ENCODE measurements around the gene SLC2A13. TPM values are rescaled to one million over a fixed set of nuclear protein-coding genes. Genes with fewer than 3 reads are reported as not detected.
A peak's percentile ranks its signal among the peaks of the same experiment; 100 is the strongest.
"Not testable (repeated sequence)": the region's sequence is repeated elsewhere in the genome, so short reads cannot be mapped to it uniquely, and the experiment has no call there.

The SLC2A13 gene
- polyA plus RNA-seq, 1 experiment = 3.1 TPM

DNA sequence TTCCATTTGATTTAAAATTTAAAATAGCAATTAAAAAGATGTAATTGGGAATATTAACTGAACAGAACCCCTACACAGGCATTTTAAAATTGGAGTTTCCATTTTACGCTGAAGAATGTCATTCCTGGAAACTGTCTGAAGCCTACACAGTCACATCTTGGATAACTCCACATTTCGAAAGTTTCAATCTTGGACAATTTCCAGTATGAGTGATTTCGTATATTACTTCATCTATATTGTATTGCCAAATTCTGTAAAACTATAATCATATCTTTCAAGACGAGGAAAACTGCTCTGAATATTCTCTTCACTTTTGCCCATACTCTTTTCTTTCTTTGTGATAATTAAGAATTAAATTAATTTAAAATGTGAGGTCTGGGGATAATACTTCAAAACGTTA, 292.1 kb downstream of the SLC2A13 start:
- no peak for DNase-seq (ENCODE audit: low read depth, low spot score)
- H3K27me3 ChIP-seq (ENCODE audit: control insufficient read depth, insufficient read depth, low read length) = no peaks in the 10 kb centered on the region
- H3K27ac ChIP-seq (ENCODE audit: low read depth, low read length) = no peak overlapping the region
- H3K4me3 ChIP-seq (ENCODE audit: low read depth, low read length) = no peak overlapping the region
- H3K9me3 ChIP-seq (ENCODE audit: control insufficient read depth, insufficient read depth, low read length) = no peaks in the 10 kb centered on the region
- TF ChIP-seq, protein P1, sequence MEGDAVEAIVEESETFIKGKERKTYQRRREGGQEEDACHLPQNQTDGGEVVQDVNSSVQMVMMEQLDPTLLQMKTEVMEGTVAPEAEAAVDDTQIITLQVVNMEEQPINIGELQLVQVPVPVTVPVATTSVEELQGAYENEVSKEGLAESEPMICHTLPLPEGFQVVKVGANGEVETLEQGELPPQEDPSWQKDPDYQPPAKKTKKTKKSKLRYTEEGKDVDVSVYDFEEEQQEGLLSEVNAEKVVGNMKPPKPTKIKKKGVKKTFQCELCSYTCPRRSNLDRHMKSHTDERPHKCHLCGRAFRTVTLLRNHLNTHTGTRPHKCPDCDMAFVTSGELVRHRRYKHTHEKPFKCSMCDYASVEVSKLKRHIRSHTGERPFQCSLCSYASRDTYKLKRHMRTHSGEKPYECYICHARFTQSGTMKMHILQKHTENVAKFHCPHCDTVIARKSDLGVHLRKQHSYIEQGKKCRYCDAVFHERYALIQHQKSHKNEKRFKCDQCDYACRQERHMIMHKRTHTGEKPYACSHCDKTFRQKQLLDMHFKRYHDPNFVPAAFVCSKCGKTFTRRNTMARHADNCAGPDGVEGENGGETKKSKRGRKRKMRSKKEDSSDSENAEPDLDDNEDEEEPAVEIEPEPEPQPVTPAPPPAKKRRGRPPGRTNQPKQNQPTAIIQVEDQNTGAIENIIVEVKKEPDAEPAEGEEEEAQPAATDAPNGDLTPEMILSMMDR (IDR thresholded peaks at IDR 0.05; ENCODE audit: low read depth, low read length) = no peak
- ChIA-PET POLR2A (no interaction called here), CTCF (interaction anchor here (0.8 to 1.7 kb wide), 2 partner anchors 15 to 198 kb away, joined by 3 to 5 read pairs; no protein-coding TSS in a partner anchor)

DNA sequence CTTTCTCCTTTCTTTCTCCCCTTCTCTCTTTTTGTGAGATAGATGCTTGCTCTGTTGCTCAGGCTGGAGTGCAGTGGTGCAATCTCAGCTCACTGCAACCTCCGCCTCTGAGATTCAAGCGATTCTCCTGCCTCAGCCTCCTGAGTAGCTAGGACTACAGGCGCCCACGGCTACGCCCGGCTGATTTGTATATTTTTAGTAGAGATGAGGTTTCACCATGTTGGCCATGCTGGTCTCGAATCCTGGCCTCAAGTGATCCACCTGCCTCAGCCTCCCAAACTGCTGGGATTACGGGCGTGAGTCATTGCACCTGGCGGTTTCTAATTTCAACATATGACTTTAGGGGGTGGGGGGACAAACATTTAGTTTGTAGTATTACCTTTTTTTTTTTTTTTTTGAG, 293.4 kb downstream of the SLC2A13 start:
- POLR2A ChIA-PET; H3K27ac ChIP-seq (ENCODE audit: low read depth, low read length); DNase-seq (ENCODE audit: low read depth, low spot score); H3K9me3 ChIP-seq (ENCODE audit: control insufficient read depth, insufficient read depth, low read length); H3K27me3 ChIP-seq (ENCODE audit: control insufficient read depth, insufficient read depth, low read length); H3K4me3 ChIP-seq (ENCODE audit: low read depth, low read length); CTCF ChIA-PET: not testable (repeated sequence)

DNA sequence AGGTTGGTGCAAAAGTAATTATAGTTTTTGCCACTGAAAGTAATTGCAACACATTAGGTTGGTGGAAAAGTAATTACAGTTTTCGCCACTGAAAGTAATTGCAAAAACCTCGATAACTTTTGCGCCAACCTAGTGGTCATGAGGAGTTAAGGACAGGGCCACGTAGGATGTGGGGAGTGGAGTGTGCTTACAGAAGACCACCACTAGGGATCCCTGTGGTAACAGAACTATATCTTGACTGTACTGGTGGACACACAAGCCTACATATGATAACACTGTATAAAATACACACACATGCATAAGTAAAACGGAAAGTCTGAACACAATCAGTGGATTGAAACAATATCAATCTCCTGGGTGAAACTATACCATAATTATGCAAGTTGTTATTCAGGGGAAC, 298.8 kb downstream of the SLC2A13 start:
- ChIA-PET POLR2A (no interaction called here), CTCF (no interaction called here)
- Histone ChIP-seq H3K27ac (ENCODE audit: low read depth, low read length) (no peak overlapping the region), H3K9me3 (ENCODE audit: control insufficient read depth, insufficient read depth, low read length) (no peaks in the 10 kb centered on the region), H3K4me3 (ENCODE audit: low read depth, low read length) (no peak overlapping the region), H3K27me3 (ENCODE audit: control insufficient read depth, insufficient read depth, low read length) (no peaks in the 10 kb centered on the region)
- DNase-seq (ENCODE audit: low read depth, low spot score) = no peak
- TF ChIP-seq, protein P1 (IDR thresholded peaks at IDR 0.05; ENCODE audit: low read depth, low read length) = 0 out of 2 replicates have a peak, but pooled peaks have one; percentile 17

DNA sequence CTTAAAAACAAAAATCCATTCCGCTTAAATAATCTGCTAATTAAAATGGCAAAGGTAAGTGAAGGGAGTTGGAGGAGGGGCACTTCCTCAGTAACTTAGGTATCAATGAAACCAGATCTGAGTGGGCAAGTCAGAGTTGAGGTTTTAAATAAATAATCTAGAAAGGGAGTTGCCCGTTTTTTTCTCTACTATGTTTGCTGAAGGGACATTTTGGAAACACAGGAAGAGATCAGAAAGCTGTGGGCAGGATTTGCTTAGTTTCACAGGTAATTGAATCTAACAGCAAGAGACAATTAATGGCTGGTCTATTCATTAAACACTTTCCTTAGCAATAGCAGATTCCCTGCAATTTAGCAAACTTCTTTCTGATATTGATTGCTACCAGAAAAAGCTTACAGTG, 300.2 kb downstream of the SLC2A13 start:
- POLR2A ChIA-PET = no interaction called here
- CTCF ChIA-PET = no interaction called here
- Histone ChIP-seq H3K4me3 (ENCODE audit: low read depth, low read length) (no peak overlapping the region), H3K27ac (ENCODE audit: low read depth, low read length) (no peak overlapping the region), H3K9me3 (ENCODE audit: control insufficient read depth, insufficient read depth, low read length) (no peaks in the 10 kb centered on the region), H3K27me3 (ENCODE audit: control insufficient read depth, insufficient read depth, low read length) (no peaks in the 10 kb centered on the region)
- TF ChIP-seq, protein P1 (IDR thresholded peaks at IDR 0.05; ENCODE audit: low read depth, low read length) = no peak
- DNase-seq (ENCODE audit: low read depth, low spot score) = no peak

DNA sequence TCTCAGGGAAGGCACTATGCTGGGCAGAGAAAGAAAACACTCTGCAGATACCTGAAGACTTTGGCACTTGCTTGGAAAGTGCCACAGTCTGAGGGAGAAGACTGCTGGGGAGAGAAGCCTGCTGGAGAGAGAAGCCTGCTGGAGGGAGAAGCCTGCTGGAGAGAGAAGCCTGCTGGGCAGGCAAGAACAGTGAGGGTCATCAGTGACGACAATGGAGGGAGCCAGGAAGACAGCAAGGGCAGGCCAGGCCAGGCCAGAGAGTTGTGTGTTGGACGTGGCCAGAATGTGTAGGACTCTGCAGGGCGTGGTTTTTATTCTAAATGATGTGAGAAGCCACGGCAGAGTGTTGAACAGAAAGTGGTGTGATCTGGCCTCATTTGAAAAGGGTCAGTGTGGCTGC, 301.0 kb downstream of the SLC2A13 start:
- CTCF ChIA-PET = no interaction called here
- peak overlapping the region; percentile 11 for H3K27ac ChIP-seq (ENCODE audit: low read depth, low read length)
- no peak for DNase-seq (ENCODE audit: low read depth, low spot score)
- TF ChIP-seq, protein P1 (IDR thresholded peaks at IDR 0.05; ENCODE audit: low read depth, low read length) = no peak
- H3K27me3 ChIP-seq (ENCODE audit: control insufficient read depth, insufficient read depth, low read length) = no peaks in the 10 kb centered on the region
- no peak overlapping the region for H3K4me3 ChIP-seq (ENCODE audit: low read depth, low read length)
- POLR2A ChIA-PET = no interaction called here
- H3K9me3 ChIP-seq (ENCODE audit: control insufficient read depth, insufficient read depth, low read length) = no peaks in the 10 kb centered on the region

DNA sequence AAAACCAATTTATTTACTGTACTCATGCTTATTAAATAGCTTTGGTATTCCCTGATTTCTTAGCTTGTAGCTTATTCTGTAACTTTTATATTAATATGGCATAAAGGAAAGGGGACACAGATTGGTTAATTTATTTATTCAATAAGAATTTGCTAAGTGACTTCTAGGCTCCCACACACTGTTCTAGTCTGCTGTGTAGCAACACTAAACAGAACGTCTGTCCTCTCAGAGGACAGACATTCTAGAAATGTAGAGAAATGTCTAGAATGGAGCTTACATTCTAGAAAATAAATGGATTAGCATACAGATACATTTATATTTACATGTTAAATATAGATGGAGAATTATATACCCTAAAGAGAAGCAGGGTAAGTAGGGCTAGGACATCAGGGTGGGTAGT, 301.4 kb downstream of the SLC2A13 start:
- no peaks in the 10 kb centered on the region for H3K9me3 ChIP-seq (ENCODE audit: control insufficient read depth, insufficient read depth, low read length)
- no peak overlapping the region for H3K27ac ChIP-seq (ENCODE audit: low read depth, low read length)
- ChIA-PET POLR2A (no interaction called here), CTCF (no interaction called here)
- DNase-seq (ENCODE audit: low read depth, low spot score) = no peak
- H3K4me3 ChIP-seq (ENCODE audit: low read depth, low read length) = no peak overlapping the region
- H3K27me3 ChIP-seq (ENCODE audit: control insufficient read depth, insufficient read depth, low read length) = no peaks in the 10 kb centered on the region
- TF ChIP-seq, protein P1 (IDR thresholded peaks at IDR 0.05; ENCODE audit: low read depth, low read length) = no peak

All from AG04450 (cell line).